ENCODE measurements around the gene EZR.

Gene EZR

GRCh38 chr6:158819213-158819976 is at the start of gene EZR:
TSS of gene EZR (minus strand) at chr6:158819368. CDS start at chr6:158818093, 1,275 bp downstream.
- H3K9ac ChIP-seq (ENCODE audit: low read length in 5 of 5), result peak within 1 kb of the TSS in 3 of 5 donors; percentile 64 to 79 (median 73)
- peaks cover 0 to 31% (median 17%) of the 10 kb centered on the region in 5 donors for H3K4me1 ChIP-seq (ENCODE audit: control insufficient read depth in 5 of 5, insufficient read depth in 5 of 5, low read length in 5 of 5)

GRCh38 chr6:158868122-158868480 is 48.9 kb upstream of the EZR start:
- Histone ChIP-seq H3K27ac (ENCODE audit: low read depth, low read length) (no peak overlapping the region), H3K9ac (ENCODE audit: low read length in 5 of 5) (no peak overlapping the region), H3K36me3 (ENCODE audit: control insufficient read depth in 5 of 5, insufficient read depth in 5 of 5, low read length in 5 of 5) (no peaks in the 10 kb centered on the region), H3K9me3 (ENCODE audit: control insufficient read depth in 5 of 5, low read length in 5 of 5) (no peaks in the 10 kb centered on the region), H3K27me3 (ENCODE audit: control insufficient read depth in 5 of 5, insufficient read depth in 4 of 5, low read length in 5 of 5) (no peaks in the 10 kb centered on the region), H3K4me1 (ENCODE audit: control insufficient read depth in 5 of 5, insufficient read depth in 5 of 5, low read length in 5 of 5) (peaks cover 3 to 11% (median 10%) of the 10 kb centered on the region in 5 donors), H3K4me3 (ENCODE audit: low read depth in 1 of 5, low read length in 5 of 5) (no peak overlapping the region)

More at GRCh38 chr6:158819213-158819976, at the start of gene EZR:
- Histone ChIP-seq H3K27ac (ENCODE audit: low read depth, low read length) (peak within 1 kb of the TSS; percentile 41), H3K4me3 (ENCODE audit: low read depth in 1 of 5, low read length in 5 of 5) (peak within 1 kb of the TSS; percentile 44 to 78 (median 75)), H3K9me3 (ENCODE audit: control insufficient read depth in 5 of 5, low read length in 5 of 5) (no peaks in the 10 kb centered on the region), H3K36me3 (ENCODE audit: control insufficient read depth in 5 of 5, insufficient read depth in 5 of 5, low read length in 5 of 5) (no peaks in the 10 kb centered on the region), H3K27me3 (ENCODE audit: control insufficient read depth in 5 of 5, insufficient read depth in 4 of 5, low read length in 5 of 5) (no peaks in the 10 kb centered on the region)

- H3K27ac ChIP-seq (ENCODE audit: low read depth, low read length), result no peak overlapping the region
- H3K36me3 ChIP-seq (ENCODE audit: control insufficient read depth in 5 of 5, insufficient read depth in 5 of 5, low read length in 5 of 5), result no peaks in the 10 kb centered on the region
- no peaks in the 10 kb centered on the region for H3K27me3 ChIP-seq (ENCODE audit: control insufficient read depth in 5 of 5, insufficient read depth in 4 of 5, low read length in 5 of 5)
- H3K4me1 ChIP-seq (ENCODE audit: control insufficient read depth in 5 of 5, insufficient read depth in 5 of 5, low read length in 5 of 5), result peaks cover 3 to 11% (median 10%) of the 10 kb centered on the region in 5 donors
- H3K4me3 ChIP-seq (ENCODE audit: low read depth in 1 of 5, low read length in 5 of 5), result no peak overlapping the region
- no peak overlapping the region for H3K9ac ChIP-seq (ENCODE audit: low read length in 5 of 5)
- no peaks in the 10 kb centered on the region for H3K9me3 ChIP-seq (ENCODE audit: control insufficient read depth in 5 of 5, low read length in 5 of 5)
These were observed 48.4 kb upstream of the EZR start for GRCh38 chr6:158867381-158868121.

GRCh38 chr6:158865769-158866168 is 46.6 kb upstream of the EZR start:
- peaks cover 3 to 11% (median 10%) of the 10 kb centered on the region in 5 donors for H3K4me1 ChIP-seq (ENCODE audit: control insufficient read depth in 5 of 5, insufficient read depth in 5 of 5, low read length in 5 of 5)
- no peaks in the 10 kb centered on the region for H3K36me3 ChIP-seq (ENCODE audit: control insufficient read depth in 5 of 5, insufficient read depth in 5 of 5, low read length in 5 of 5)
- no peaks in the 10 kb centered on the region for H3K9me3 ChIP-seq (ENCODE audit: control insufficient read depth in 5 of 5, low read length in 5 of 5)

GRCh38 chr6:158863646-158864045 is 44.5 kb upstream of the EZR start:
- Histone ChIP-seq H3K9ac (ENCODE audit: low read length in 5 of 5) (no peak overlapping the region), H3K9me3 (ENCODE audit: control insufficient read depth in 5 of 5, low read length in 5 of 5) (no peaks in the 10 kb centered on the region), H3K4me1 (ENCODE audit: control insufficient read depth in 5 of 5, insufficient read depth in 5 of 5, low read length in 5 of 5) (no peaks in the 10 kb centered on the region), H3K36me3 (ENCODE audit: control insufficient read depth in 5 of 5, insufficient read depth in 5 of 5, low read length in 5 of 5) (no peaks in the 10 kb centered on the region), H3K4me3 (ENCODE audit: low read depth in 1 of 5, low read length in 5 of 5) (no peak overlapping the region), H3K27ac (ENCODE audit: low read depth, low read length) (no peak overlapping the region), H3K27me3 (ENCODE audit: control insufficient read depth in 5 of 5, insufficient read depth in 4 of 5, low read length in 5 of 5) (no peaks in the 10 kb centered on the region)

More at GRCh38 chr6:158865769-158866168, 46.6 kb upstream of the EZR start:
- Histone ChIP-seq H3K9ac (ENCODE audit: low read length in 5 of 5) (no peak overlapping the region), H3K27me3 (ENCODE audit: control insufficient read depth in 5 of 5, insufficient read depth in 4 of 5, low read length in 5 of 5) (no peaks in the 10 kb centered on the region), H3K4me3 (ENCODE audit: low read depth in 1 of 5, low read length in 5 of 5) (no peak overlapping the region), H3K27ac (ENCODE audit: low read depth, low read length) (no peak overlapping the region)

- Histone ChIP-seq H3K9me3 (ENCODE audit: control insufficient read depth in 5 of 5, low read length in 5 of 5) (no peaks in the 10 kb centered on the region), H3K9ac (ENCODE audit: low read length in 5 of 5) (no peak overlapping the region), H3K27me3 (ENCODE audit: control insufficient read depth in 5 of 5, insufficient read depth in 4 of 5, low read length in 5 of 5) (no peaks in the 10 kb centered on the region), H3K27ac (ENCODE audit: low read depth, low read length) (no peak overlapping the region), H3K4me3 (ENCODE audit: low read depth in 1 of 5, low read length in 5 of 5) (no peak overlapping the region), H3K36me3 (ENCODE audit: control insufficient read depth in 5 of 5, insufficient read depth in 5 of 5, low read length in 5 of 5) (no peaks in the 10 kb centered on the region), H3K4me1 (ENCODE audit: control insufficient read depth in 5 of 5, insufficient read depth in 5 of 5, low read length in 5 of 5) (no peaks in the 10 kb centered on the region)
These were observed 42.7 kb upstream of the EZR start for GRCh38 chr6:158861686-158862381.

- Histone ChIP-seq H3K9ac (ENCODE audit: low read length in 5 of 5) (no peak overlapping the region), H3K27ac (ENCODE audit: low read depth, low read length) (no peak overlapping the region), H3K4me1 (ENCODE audit: control insufficient read depth in 5 of 5, insufficient read depth in 5 of 5, low read length in 5 of 5) (no peaks in the 10 kb centered on the region), H3K9me3 (ENCODE audit: control insufficient read depth in 5 of 5, low read length in 5 of 5) (no peaks in the 10 kb centered on the region), H3K27me3 (ENCODE audit: control insufficient read depth in 5 of 5, insufficient read depth in 4 of 5, low read length in 5 of 5) (no peaks in the 10 kb centered on the region), H3K4me3 (ENCODE audit: low read depth in 1 of 5, low read length in 5 of 5) (no peak overlapping the region), H3K36me3 (ENCODE audit: control insufficient read depth in 5 of 5, insufficient read depth in 5 of 5, low read length in 5 of 5) (no peaks in the 10 kb centered on the region)
These were observed 41.2 kb upstream of the EZR start for GRCh38 chr6:158860279-158860865.

GRCh38 chr6:158856261-158856660 is 37.1 kb upstream of the EZR start:
- Histone ChIP-seq H3K9me3 (ENCODE audit: control insufficient read depth in 5 of 5, low read length in 5 of 5) (no peaks in the 10 kb centered on the region), H3K9ac (ENCODE audit: low read length in 5 of 5) (no peak overlapping the region), H3K4me3 (ENCODE audit: low read depth in 1 of 5, low read length in 5 of 5) (no peak overlapping the region), H3K27me3 (ENCODE audit: control insufficient read depth in 5 of 5, insufficient read depth in 4 of 5, low read length in 5 of 5) (peaks cover 0 to 4% (median 0%) of the 10 kb centered on the region in 5 donors), H3K4me1 (ENCODE audit: control insufficient read depth in 5 of 5, insufficient read depth in 5 of 5, low read length in 5 of 5) (peaks cover 0 to 22% (median 0%) of the 10 kb centered on the region in 5 donors), H3K36me3 (ENCODE audit: control insufficient read depth in 5 of 5, insufficient read depth in 5 of 5, low read length in 5 of 5) (no peaks in the 10 kb centered on the region), H3K27ac (ENCODE audit: low read depth, low read length) (no peak overlapping the region)

GRCh38 chr6:158854214-158855101 is 35.3 kb upstream of the EZR start:
- Histone ChIP-seq H3K36me3 (ENCODE audit: control insufficient read depth in 5 of 5, insufficient read depth in 5 of 5, low read length in 5 of 5) (no peaks in the 10 kb centered on the region), H3K9me3 (ENCODE audit: control insufficient read depth in 5 of 5, low read length in 5 of 5) (no peaks in the 10 kb centered on the region), H3K9ac (ENCODE audit: low read length in 5 of 5) (no peak overlapping the region), H3K4me3 (ENCODE audit: low read depth in 1 of 5, low read length in 5 of 5) (no peak overlapping the region), H3K27ac (ENCODE audit: low read depth, low read length) (no peak overlapping the region), H3K27me3 (ENCODE audit: control insufficient read depth in 5 of 5, insufficient read depth in 4 of 5, low read length in 5 of 5) (peaks cover 0 to 4% (median 0%) of the 10 kb centered on the region in 5 donors), H3K4me1 (ENCODE audit: control insufficient read depth in 5 of 5, insufficient read depth in 5 of 5, low read length in 5 of 5) (peaks cover 0 to 22% (median 0%) of the 10 kb centered on the region in 5 donors)

All from subcutaneous abdominal adipose tissue (tissue), 5 donors.